Mesothelial cell of epicardium (in vitro differentiated cells): ENCODE data around the gene CCDC18. TPM values are rescaled to one million over a fixed set of nuclear protein-coding genes. Genes with fewer than 3 reads are reported as not detected.
"Not testable (repeated sequence)": the region's sequence is repeated elsewhere in the genome, so short reads cannot be mapped to it uniquely, and the experiment has no call there.

Experiments used
- DNase-seq, 2 experiments: peaks; one replicate each; pipeline ENCODE4 v3.0.0; 2021; ENCODE audit warnings: low spot score in 2 of 2; ENCODE audit not compliant: unreplicated experiment in 2 of 2
- H3K27ac Mint-ChIP-seq: 2 replicates; pipeline ENCODE4 v1.8.0; 2021; ENCODE audit warnings: mixed read lengths
- H3K27me3 Mint-ChIP-seq: 2 replicates; pipeline ENCODE4 v1.8.0; 2021; ENCODE audit warnings: low read depth, mixed read lengths
- H3K36me3 Mint-ChIP-seq: 2 replicates; pipeline ENCODE4 v1.8.0; 2021; ENCODE audit warnings: mixed read lengths
- H3K4me1 Mint-ChIP-seq: 2 replicates; pipeline ENCODE4 v1.8.0; 2021; ENCODE audit warnings: mixed read lengths
- H3K4me3 Mint-ChIP-seq: 2 replicates; pipeline ENCODE4 v1.8.0; 2021; ENCODE audit warnings: mild to moderate bottlenecking, moderate library complexity, mixed read lengths
- H3K9me3 Mint-ChIP-seq: 2 replicates; pipeline ENCODE4 v1.8.0; 2021; ENCODE audit warnings: mixed read lengths
- total RNA-seq: library from RNA; stranded (reverse); gene quantifications from 3 replicates; pipeline ENCODE4 v1.2.1, GENCODE V29; 2021
- TF ChIP-seq, protein P1 (sequence below): fragments of 200-600 bp; sonication (generic); IDR thresholded peaks from one replicate; pipeline ENCODE4 v1.5.0; 2021; ENCODE audit warnings: antibody characterized with exemption; ENCODE audit not compliant: unreplicated experiment

The CCDC18 gene
- total RNA-seq, 1 donor from 2014 or later = 7.5 TPM

DNA sequence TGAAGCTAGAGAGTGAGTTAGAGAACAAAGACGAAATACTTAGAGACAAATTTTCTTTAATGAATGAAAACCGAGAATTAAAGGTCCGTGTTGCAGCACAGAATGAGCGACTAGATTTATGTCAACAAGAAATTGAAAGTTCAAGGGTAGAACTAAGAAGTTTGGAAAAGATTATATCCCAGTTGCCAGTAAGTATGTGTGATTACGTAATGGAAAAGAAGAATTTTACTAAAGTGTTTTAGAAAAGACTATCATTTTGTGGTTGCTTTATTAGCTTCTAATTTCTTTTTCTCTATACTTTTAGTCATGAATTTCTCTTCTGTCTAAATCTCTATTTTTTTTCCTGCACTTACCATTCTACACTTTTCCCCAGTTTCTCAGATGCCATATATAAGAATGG is 26.7 kb downstream of the CCDC18 start:
- Mint-ChIP-seq H3K4me1 (no peaks in the 10 kb centered on the region), H3K27me3 (no peaks in the 10 kb centered on the region), H3K27ac (no peak overlapping the region), H3K4me3 (no peak overlapping the region), H3K36me3 (peaks cover 8% of the 10 kb centered on the region), H3K9me3 (no peaks in the 10 kb centered on the region)
- TF ChIP-seq, protein P1, sequence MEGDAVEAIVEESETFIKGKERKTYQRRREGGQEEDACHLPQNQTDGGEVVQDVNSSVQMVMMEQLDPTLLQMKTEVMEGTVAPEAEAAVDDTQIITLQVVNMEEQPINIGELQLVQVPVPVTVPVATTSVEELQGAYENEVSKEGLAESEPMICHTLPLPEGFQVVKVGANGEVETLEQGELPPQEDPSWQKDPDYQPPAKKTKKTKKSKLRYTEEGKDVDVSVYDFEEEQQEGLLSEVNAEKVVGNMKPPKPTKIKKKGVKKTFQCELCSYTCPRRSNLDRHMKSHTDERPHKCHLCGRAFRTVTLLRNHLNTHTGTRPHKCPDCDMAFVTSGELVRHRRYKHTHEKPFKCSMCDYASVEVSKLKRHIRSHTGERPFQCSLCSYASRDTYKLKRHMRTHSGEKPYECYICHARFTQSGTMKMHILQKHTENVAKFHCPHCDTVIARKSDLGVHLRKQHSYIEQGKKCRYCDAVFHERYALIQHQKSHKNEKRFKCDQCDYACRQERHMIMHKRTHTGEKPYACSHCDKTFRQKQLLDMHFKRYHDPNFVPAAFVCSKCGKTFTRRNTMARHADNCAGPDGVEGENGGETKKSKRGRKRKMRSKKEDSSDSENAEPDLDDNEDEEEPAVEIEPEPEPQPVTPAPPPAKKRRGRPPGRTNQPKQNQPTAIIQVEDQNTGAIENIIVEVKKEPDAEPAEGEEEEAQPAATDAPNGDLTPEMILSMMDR = no peak
- no peak for DNase-seq

DNA sequence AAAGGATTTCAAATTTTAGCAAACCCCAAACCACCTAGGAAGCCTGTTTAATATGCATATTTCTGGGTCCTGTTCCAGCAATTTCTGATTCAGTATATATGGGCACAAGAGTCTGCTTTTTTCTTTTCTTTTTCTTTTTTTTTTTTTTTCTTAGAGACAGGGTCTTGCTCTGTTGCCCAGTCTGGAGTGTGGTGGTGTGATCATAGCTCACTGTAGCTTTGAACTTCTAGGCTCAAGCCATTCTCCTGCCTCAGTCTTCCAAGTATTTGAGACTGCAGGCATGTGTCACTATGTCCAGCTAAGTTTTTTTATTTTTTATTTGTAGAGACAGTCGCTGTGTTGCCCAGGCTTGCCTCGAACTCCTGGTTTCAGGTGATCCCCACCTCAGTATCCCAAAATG is 34.8 kb downstream of the CCDC18 start:
- Mint-ChIP-seq H3K27me3 (no peaks in the 10 kb centered on the region), H3K4me1 (no peaks in the 10 kb centered on the region), H3K4me3 (no peak overlapping the region), H3K27ac (no peak overlapping the region), H3K9me3 (peaks cover 6% of the 10 kb centered on the region), H3K36me3 (peaks cover 22% of the 10 kb centered on the region)
- DNase-seq = no peak
- TF ChIP-seq, protein P1 = no peak

DNA sequence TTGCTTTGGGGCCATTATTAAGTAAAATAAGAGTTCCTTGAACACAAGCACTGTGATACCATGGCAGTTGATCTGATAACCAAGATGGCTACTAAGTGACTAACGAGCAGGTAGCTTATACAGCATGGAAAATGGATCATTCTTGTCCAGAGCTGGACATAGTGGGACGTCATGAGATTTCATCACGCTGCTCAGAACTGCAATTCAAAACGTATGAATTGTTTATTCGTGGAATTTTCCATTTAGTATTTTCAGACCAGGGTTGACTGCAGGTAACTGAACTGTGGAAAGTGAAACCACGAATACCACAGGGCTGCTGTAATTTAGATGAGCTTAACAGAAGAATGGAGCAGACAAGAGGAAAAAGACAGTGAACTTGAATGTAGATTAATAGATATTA is 38.9 kb downstream of the CCDC18 start:
- H3K36me3 Mint-ChIP-seq = peaks cover 24% of the 10 kb centered on the region
- TF ChIP-seq, protein P1 = no peak
- DNase-seq = no peak
- no peak overlapping the region for H3K27ac Mint-ChIP-seq
- H3K4me1 Mint-ChIP-seq = peaks cover 15% of the 10 kb centered on the region
- H3K4me3 Mint-ChIP-seq = no peak overlapping the region
- H3K9me3 Mint-ChIP-seq = peaks cover 13% of the 10 kb centered on the region
- H3K27me3 Mint-ChIP-seq = no peaks in the 10 kb centered on the region

DNA sequence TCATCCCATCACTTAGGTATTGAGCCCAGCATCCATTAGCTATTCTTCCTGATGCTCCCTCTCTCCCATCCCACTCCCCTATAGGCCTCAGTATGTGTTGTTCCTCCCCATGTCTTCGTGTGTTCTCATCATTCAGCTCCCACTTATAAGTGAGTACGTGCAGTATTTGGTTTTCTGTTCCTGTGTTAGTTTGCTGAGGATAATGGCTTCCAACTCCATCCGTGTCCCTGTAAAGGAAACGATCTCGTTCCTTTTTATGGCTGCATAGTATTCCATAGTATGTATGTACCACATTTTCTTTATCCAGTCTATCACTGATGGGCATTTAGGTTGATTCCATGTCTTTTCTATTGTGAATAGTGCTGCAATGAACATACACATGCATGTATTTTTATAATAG is 40.2 kb downstream of the CCDC18 start:
- not testable (repeated sequence) for DNase-seq, H3K27me3 Mint-ChIP-seq, H3K27ac Mint-ChIP-seq, H3K4me3 Mint-ChIP-seq
- Mint-ChIP-seq H3K36me3 (peaks cover 27% of the 10 kb centered on the region), H3K9me3 (peaks cover 13% of the 10 kb centered on the region), H3K4me1 (peaks cover 15% of the 10 kb centered on the region)

DNA sequence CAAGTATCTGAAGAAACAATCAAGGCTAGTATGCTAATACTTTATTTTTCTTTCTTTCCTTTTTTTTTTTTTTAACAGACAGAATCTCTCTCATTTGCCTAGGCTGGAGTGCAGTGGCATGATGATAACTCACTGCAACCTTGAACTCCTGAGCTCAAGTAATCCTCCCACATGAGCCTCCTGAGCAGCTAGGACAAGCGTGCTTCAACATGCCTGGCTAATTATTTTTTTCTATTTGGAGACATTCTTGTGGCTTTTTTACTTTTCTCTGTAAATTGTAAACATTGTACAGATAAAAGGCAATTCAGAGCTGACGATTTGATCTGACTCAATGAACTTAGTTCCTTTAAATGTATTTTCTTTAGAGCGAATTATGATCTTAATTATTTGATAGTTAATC is 41.4 kb downstream of the CCDC18 start:
- H3K27me3 Mint-ChIP-seq = no peaks in the 10 kb centered on the region
- peaks cover 27% of the 10 kb centered on the region for H3K36me3 Mint-ChIP-seq
- H3K27ac Mint-ChIP-seq = peak overlapping the region; percentile 81
- no peak overlapping the region for H3K4me3 Mint-ChIP-seq
- TF ChIP-seq, protein P1 = no peak
- peaks cover 13% of the 10 kb centered on the region for H3K9me3 Mint-ChIP-seq
- DNase-seq = no peak
- H3K4me1 Mint-ChIP-seq = peaks cover 15% of the 10 kb centered on the region

DNA sequence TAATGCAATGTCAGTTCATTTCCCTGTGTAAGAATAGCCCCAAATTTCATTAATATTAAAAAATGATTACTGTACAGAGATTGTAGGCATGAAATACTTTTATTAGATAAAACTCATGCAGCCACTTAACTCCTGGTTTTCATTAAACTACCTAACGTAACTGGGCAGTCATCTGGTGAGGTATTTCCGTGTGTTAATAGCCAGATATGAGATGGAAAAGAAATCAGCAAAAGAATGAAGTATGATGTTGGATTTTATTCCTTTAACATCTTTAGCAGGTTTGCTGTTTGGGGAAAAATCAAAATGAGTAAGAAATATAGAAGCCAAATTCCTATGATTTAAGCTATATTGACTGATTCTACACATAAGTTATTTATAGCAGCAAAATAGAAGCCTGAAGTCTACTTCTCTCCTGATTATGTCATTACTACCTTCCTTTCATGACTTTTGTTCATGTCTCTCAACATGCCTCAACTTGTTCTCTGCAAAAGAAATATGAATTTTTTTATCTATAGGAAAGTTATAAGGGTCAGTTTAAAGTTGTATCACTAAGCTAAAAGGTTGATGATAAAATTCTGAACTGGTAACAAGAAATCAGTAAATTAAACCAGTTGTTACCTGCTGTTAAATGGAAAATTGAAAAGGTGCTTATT is 42.6 kb downstream of the CCDC18 start:
- Mint-ChIP-seq H3K27me3 (no peaks in the 10 kb centered on the region), H3K36me3 (peaks cover 27% of the 10 kb centered on the region), H3K4me1 (peaks cover 15% of the 10 kb centered on the region), H3K9me3 (peaks cover 13% of the 10 kb centered on the region), H3K27ac (peak overlapping the region; percentile 66), H3K4me3 (no peak overlapping the region)
- TF ChIP-seq, protein P1 = no peak
- no peak for DNase-seq
